Measurements from ENCODE around the gene TFE3.

The TFE3 gene

DNA sequence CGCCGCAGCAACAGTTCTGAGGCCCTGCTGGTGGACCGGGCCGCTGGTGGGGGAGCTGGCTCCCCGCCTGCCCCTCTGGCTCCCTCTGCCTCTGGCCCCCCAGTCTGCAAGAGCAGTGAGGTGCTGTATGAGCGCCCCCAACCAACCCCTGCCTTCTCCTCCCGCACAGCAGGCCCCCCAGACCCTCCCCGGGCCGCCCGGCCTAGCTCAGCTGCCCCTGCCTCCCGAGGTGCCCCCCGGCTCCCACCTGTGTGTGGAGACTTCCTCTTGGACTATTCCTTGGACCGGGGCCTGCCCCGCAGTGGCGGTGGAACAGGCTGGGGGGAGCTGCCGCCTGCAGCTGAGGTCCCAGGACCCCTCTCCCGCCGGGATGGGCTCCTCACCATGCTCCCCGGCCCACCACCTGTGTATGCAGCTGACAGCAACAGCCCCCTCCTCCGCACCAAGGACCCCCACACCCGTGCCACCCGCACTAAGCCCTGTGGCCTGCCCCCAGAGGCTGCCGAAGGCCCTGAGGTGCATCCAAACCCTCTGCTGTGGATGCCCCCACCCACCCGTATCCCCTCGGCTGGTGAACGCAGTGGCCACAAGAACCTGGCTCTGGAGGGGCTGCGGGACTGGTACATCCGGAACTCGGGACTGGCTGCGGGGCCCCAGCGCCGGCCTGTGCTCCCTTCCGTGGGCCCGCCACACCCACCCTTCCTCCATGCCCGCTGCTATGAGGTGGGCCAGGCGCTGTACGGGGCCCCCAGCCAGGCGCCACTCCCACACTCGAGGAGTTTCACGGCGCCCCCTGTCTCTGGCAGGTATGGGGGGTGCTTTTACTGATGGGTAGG, 24.3 kb upstream of the TFE3 start:
- CTCF ChIA-PET = no interaction called here
- DNase-seq = no peak
- H3K4me3 Mint-ChIP-seq = no peak overlapping the region
- H3K9me3 Mint-ChIP-seq = no peaks in the 10 kb centered on the region
- no peaks in the 10 kb centered on the region for H3K27me3 Mint-ChIP-seq
- H3K27ac Mint-ChIP-seq = no peak overlapping the region
- H3K4me1 Mint-ChIP-seq = peaks cover 2% of the 10 kb centered on the region
- peaks cover 6% of the 10 kb centered on the region for H3K36me3 Mint-ChIP-seq

GRCh38 chrX:49066690-49067089, 23.5 kb upstream of the TFE3 start:
- CTCF ChIA-PET = no interaction called here

DNA sequence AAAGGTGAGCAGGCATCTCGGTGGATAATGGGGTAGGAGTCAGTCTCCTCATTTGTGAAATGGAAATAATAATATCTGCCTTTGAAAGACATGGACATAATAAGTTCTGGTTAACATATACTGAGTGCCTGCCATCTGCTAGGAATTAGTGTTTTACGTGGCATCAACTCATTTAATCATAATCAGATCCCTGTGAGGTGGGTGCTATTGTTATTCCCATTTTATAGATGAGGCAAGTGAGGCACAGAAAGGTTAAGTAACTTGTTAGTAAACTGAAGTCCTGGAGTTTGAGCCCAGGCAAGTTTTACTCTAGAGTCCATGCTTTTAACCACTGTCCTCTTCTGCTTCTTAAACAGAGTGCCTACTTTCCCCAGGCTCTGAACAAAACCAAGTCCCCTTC, 23.1 kb upstream of the TFE3 start:
- Mint-ChIP-seq H3K27ac (no peak overlapping the region), H3K9me3 (no peaks in the 10 kb centered on the region), H3K4me1 (no peaks in the 10 kb centered on the region), H3K4me3 (no peak overlapping the region), H3K27me3 (no peaks in the 10 kb centered on the region), H3K36me3 (peaks cover 3% of the 10 kb centered on the region)
- DNase-seq = no peak
- CTCF ChIA-PET = no interaction called here

More at GRCh38 chrX:49066690-49067089, 23.5 kb upstream of the TFE3 start:
- Mint-ChIP-seq H3K4me3 (no peak overlapping the region), H3K9me3 (no peaks in the 10 kb centered on the region), H3K4me1 (no peaks in the 10 kb centered on the region), H3K27ac (no peak overlapping the region), H3K27me3 (no peaks in the 10 kb centered on the region), H3K36me3 (peaks cover 6% of the 10 kb centered on the region)
- DNase-seq = no peak

DNA sequence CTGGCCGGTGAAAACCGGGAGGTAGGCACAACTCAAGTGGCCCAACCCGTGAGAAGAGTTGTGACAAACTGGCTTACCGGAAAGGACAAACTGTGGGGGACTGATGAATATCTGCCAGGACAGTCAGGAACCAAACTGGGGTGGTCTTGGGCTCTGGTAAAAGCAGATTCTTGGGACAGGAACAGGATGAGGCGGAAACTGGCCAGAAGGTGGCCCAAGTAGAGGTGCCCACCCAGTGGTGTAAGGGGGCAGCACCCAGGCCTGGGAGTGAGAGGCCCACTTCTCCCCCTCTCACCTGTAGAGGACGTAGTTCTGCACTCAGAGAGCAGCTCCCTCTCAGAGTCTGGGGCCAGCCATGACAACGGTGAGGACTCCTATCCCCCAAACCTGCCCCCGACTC, 21.6 kb upstream of the TFE3 start:
- Mint-ChIP-seq H3K4me1 (no peaks in the 10 kb centered on the region), H3K9me3 (no peaks in the 10 kb centered on the region), H3K27ac (no peak overlapping the region), H3K27me3 (no peaks in the 10 kb centered on the region), H3K36me3 (no peaks in the 10 kb centered on the region), H3K4me3 (no peak overlapping the region)
- CTCF ChIA-PET = no interaction called here
- DNase-seq = no peak

DNA sequence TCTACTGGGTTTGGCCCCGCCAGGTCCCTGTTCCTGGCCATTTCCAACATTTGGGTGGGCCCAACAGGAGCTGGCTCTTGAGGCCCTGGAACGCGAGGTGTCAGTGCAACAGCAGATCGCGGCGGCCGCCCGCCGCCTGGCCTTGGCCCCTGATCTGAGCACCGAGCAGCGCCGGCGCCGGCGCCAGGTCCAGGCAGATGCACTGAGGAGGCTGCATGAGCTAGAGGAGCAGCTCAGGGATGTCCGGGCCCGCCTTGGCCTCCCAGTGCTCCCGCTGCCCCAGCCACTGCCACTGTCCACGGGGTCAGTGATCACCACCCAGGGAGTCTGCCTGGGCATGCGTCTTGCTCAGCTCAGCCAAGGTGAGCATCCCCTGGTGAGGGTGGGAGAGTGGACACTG, 21.1 kb upstream of the TFE3 start:
- CTCF ChIA-PET = no interaction called here
- Mint-ChIP-seq H3K4me3 (no peak overlapping the region), H3K9me3 (no peaks in the 10 kb centered on the region), H3K27me3 (no peaks in the 10 kb centered on the region), H3K36me3 (no peaks in the 10 kb centered on the region), H3K27ac (no peak overlapping the region), H3K4me1 (no peaks in the 10 kb centered on the region)
- DNase-seq = no peak

DNA sequence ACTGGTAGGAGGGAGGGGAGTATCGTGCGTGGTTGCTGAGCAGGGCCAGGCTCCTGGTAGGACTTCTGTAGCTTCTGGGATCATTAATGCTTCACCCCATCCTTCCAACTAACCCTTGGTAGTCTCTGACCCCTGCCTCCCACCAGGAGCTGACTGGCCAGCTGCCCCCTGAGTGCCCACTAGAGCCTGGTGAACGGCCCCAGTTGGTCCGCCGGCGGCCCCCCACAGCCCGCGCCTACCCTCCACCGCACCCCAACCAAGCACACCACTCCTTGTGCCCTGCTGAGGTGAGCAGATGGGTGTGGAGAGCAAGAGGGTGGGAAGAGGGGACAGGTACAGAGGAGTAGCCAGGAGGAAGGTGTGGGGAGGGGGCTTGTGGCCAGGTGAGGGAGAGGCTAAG, 20.6 kb upstream of the TFE3 start:
- Mint-ChIP-seq H3K27me3 (no peaks in the 10 kb centered on the region), H3K27ac (no peak overlapping the region), H3K36me3 (no peaks in the 10 kb centered on the region), H3K4me3 (no peak overlapping the region), H3K4me1 (no peaks in the 10 kb centered on the region), H3K9me3 (no peaks in the 10 kb centered on the region)
- no peak for DNase-seq
- CTCF ChIA-PET = no interaction called here

DNA sequence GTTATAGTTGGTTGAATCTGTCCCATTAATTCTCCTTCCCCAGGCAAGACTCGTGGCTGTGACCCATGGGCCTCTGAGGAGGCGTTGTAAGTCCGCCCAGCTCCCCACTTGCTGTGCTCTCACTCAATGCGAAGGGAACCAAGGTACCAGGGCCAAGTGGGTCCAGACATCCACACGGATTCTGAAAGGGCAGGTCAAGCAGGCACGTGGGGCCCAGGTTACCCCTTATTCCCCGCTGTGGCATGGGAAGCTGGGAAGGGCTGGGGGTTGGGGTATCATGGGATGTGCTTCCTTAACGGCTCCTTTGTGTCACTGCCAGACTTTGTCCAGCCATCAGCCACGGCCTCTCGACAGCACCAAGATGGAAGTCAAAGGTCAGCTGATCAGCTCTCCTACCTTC, 18.8 kb upstream of the TFE3 start:
- H3K27ac Mint-ChIP-seq = no peak overlapping the region
- CTCF ChIA-PET = no interaction called here
- H3K27me3 Mint-ChIP-seq = no peaks in the 10 kb centered on the region

GRCh38 chrX:49061490-49061889, 18.3 kb upstream of the TFE3 start:
- CTCF ChIA-PET = no interaction called here
- Mint-ChIP-seq H3K27me3 (no peaks in the 10 kb centered on the region), H3K9me3 (no peaks in the 10 kb centered on the region), H3K27ac (no peak overlapping the region), H3K4me1 (no peaks in the 10 kb centered on the region), H3K36me3 (no peaks in the 10 kb centered on the region), H3K4me3 (no peak overlapping the region)
- DNase-seq = no peak

More for the DNA sequence above, 18.8 kb upstream of the TFE3 start:
- H3K36me3 Mint-ChIP-seq = no peaks in the 10 kb centered on the region
- no peaks in the 10 kb centered on the region for H3K4me1 Mint-ChIP-seq
- DNase-seq = no peak
- H3K4me3 Mint-ChIP-seq = no peak overlapping the region
- H3K9me3 Mint-ChIP-seq = no peaks in the 10 kb centered on the region

DNA sequence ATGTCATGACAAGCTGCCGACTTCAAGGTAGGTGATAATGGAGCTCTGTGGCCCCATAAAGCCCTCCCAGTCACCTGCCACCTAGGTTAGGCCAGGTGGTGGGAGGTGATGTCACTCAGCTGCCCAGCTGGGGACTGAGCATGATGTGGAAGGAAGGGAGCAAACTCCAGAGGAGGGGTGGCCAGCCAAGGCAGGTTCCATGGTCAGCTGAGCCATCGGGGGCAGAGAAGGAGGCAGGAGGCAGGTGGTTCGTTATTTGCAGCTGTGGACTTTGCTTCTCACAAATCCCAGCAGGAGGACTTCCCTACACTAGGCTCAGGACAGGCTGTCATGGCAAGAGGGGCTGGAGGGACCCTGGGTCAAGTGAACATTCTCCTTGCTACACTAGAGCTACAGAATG, 17.8 kb upstream of the TFE3 start:
- no peaks in the 10 kb centered on the region for H3K27me3 Mint-ChIP-seq
- H3K4me3 Mint-ChIP-seq = no peak overlapping the region

GRCh38 chrX:49059681-49060085, 16.5 kb upstream of the TFE3 start:
- Mint-ChIP-seq H3K4me1 (peaks cover 7% of the 10 kb centered on the region), H3K9me3 (no peaks in the 10 kb centered on the region), H3K36me3 (no peaks in the 10 kb centered on the region), H3K27me3 (no peaks in the 10 kb centered on the region), H3K27ac (no peak overlapping the region), H3K4me3 (no peak overlapping the region)
- DNase-seq = no peak
- CTCF ChIA-PET = no interaction called here

More for the DNA sequence above, 17.8 kb upstream of the TFE3 start:
- Mint-ChIP-seq H3K36me3 (no peaks in the 10 kb centered on the region), H3K4me1 (no peaks in the 10 kb centered on the region), H3K9me3 (no peaks in the 10 kb centered on the region), H3K27ac (no peak overlapping the region)
- CTCF ChIA-PET = no interaction called here
- DNase-seq = no peak

- CTCF ChIA-PET = no interaction called here
- Mint-ChIP-seq H3K27ac (no peak overlapping the region), H3K9me3 (no peaks in the 10 kb centered on the region), H3K36me3 (no peaks in the 10 kb centered on the region), H3K27me3 (no peaks in the 10 kb centered on the region), H3K4me1 (peaks cover 12% of the 10 kb centered on the region), H3K4me3 (no peak overlapping the region)
- no peak for DNase-seq
These were observed 16.0 kb upstream of the TFE3 start for GRCh38 chrX:49059201-49059600.

- no peak within 1 kb of the TSS for H3K27ac Mint-ChIP-seq
- peaks cover 16% of the 10 kb centered on the region for H3K4me1 Mint-ChIP-seq
- CTCF ChIA-PET = no interaction called here
- no peaks in the 10 kb centered on the region for H3K27me3 Mint-ChIP-seq
- H3K4me3 Mint-ChIP-seq = no peak within 1 kb of the TSS
- DNase-seq = no peak
- H3K36me3 Mint-ChIP-seq = no peaks in the 10 kb centered on the region
- no peaks in the 10 kb centered on the region for H3K9me3 Mint-ChIP-seq
These were observed 15.6 kb upstream of the TFE3 start, which contains the start of gene CCDC120 for GRCh38 chrX:49058794-49059193. TSS of gene CCDC120 (plus strand) at chrX:49058999. CDS start at chrX:49062042, 3,043 bp downstream.

DNA sequence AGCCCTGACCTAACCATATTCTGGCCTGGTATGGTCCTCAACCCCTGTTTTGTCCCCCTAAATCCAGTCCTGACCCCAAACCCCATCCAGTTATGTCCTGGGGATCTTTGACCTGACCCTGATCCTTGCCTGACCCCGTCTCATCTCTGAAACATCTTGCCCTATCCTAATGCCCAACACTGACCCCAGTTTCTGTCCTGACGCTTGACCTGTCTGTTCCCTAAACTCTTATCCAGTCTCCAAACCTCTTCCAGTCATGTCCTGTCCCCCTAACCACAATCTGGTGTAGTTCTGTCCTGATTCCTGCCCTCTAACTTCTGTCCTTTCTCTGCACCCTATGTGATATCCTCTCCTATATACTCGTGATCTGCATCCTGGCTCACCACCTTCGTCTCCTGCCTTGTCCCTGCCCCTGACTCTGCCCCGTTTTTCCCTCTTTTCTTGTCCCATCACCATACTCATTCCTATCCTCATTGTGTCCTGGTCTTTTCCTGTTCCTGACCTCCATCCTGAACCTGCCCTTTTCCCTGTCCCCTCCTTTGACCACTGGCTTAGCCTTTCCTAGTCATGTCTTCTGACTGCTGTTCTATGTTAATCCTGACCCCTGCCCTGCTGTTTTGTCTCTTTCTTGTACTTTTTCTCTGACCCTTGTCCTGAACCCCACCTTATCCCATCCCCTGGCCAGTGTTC, 11.1 kb upstream of the TFE3 start:
- Mint-ChIP-seq H3K4me1 (peaks cover 27% of the 10 kb centered on the region), H3K27ac (peak overlapping the region; percentile 80)
- CTCF ChIA-PET = no interaction called here

DNA sequence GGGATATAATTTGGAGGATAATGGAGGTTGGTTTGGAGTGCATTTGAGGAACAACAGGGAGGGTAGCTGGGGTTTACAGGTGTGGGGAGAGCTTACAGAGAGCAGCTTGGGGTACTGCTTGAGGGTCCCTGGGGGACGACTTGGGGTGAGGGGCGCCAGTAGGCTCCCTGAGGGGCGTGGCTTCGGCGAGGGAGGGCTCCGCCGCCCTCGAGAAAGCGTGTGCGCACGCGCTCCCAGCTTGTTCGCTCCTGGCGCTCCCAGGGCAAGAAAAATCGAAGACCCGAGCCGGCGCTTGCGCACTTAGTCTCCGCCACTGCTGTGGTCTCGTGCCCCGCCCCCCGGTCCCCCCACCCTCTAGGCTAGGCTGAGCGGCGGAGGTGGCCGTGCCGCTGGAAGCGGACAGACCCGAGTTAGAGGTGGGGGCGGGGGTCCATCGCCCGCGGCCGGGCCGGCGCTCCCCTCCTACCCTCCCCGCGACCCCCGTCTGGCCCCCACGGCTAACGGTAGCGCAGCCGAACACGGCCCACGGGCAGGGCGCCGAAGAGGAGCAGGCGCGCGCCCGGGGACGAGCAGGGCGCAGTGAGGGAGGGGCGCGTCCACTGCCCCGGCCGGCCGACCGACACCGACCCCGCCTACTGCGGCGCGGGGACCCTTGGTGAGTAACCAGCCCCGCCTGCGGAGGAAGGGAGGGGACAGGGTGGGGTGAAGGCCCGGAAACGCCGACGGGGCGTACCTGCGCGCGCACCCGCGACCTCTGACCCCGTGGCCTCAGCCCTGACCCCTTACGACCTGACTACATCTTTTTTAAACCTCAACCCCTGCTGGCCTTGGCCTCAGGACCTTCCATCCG, 10.3 kb upstream of the TFE3 start:
- DNase-seq = peak; percentile 75
- Mint-ChIP-seq H3K27me3 (peaks cover 6% of the 10 kb centered on the region), H3K4me1 (peaks cover 27% of the 10 kb centered on the region), H3K36me3 (peaks cover 8% of the 10 kb centered on the region), H3K4me3 (peak overlapping the region; percentile 77), H3K9me3 (no peaks in the 10 kb centered on the region), H3K27ac (peak overlapping the region; percentile 87)
- CTCF ChIA-PET = no interaction called here

More for the DNA sequence above, 11.1 kb upstream of the TFE3 start:
- Mint-ChIP-seq H3K36me3 (peaks cover 8% of the 10 kb centered on the region), H3K9me3 (no peaks in the 10 kb centered on the region), H3K27me3 (peaks cover 6% of the 10 kb centered on the region), H3K4me3 (peak overlapping the region; percentile 77)
- no peak for DNase-seq

Measured in activated naive CD4-positive, alpha-beta T cell treated with anti-CD3 and anti-CD28 coated beads, Interleukin-2, amount 10 ng/mL, durations not matched to agents 7 days and 5 days (primary cell).